A549 (cell line): ENCODE results near the gene ACBD4. TPM values are rescaled to one million over a fixed set of nuclear protein-coding genes. Genes with fewer than 3 reads are reported as not detected.

Experiments used
- ATAC-seq, 2 experiments: fragments of 200-7000 bp in 1 of 2; fragments of >200 bp in 1 of 2; cut with Nextera tagmentation in 1 of 2; cut with Tn5 transposase in 1 of 2; 3 replicates each; pipeline versions ENCODE4 v1.8.0 to v1.9.1; 2018 to 2020; ENCODE audit warnings: mild to moderate bottlenecking in 1 of 2, moderate library complexity in 1 of 2
- CTCF ChIA-PET: fragments of 300-600 bp; sonication (Branson Sonifier 250); formaldehyde crosslinking; extraction: SDS; loops from one replicate; lab custom pipeline; 2021; ENCODE audit warnings: antibody characterized with exemption, inconsistent platforms; lab: Yijun Ruan, JAX
- POLR2A ChIA-PET: fragments of 350-600 bp; formaldehyde crosslinking; extraction: SDS; loops from one replicate; lab custom pipeline; 2021; ENCODE audit warnings: antibody characterized with exemption, inconsistent platforms; lab: Yijun Ruan, JAX
- DNase-seq, 2 experiments: peaks; one replicate each; pipeline versions ENCODE4 v3.0.0 to v3.0.0-alpha.2; 2011 to 2016; ENCODE audit warnings: low read depth in 1 of 2, low spot score in 1 of 2
- FAIRE-seq: peaks from 2 replicates; lab custom pipeline; 2011; peaks lifted over from hg19 to GRCh38; lab: Jason Lieb, UNC
- H3K27ac ChIP-seq, 2 experiments: fragments of >200 bp; sonication (Bioruptor Twin); formaldehyde crosslinking; 3 replicates each; pipeline ENCODE4 v1.5.1; 2016 to 2017
- H3K4me1 ChIP-seq: fragments of >200 bp; sonication (Bioruptor Twin); formaldehyde crosslinking; 3 replicates; pipeline ENCODE4 v1.6.1; 2016
- H3K4me2 ChIP-seq: fragments of >200 bp; sonication (Bioruptor Twin); formaldehyde crosslinking; 3 replicates; pipeline ENCODE4 v1.6.1; 2016
- H3K4me3 ChIP-seq: fragments of >200 bp; sonication (Bioruptor Twin); formaldehyde crosslinking; 3 replicates; pipeline ENCODE4 v1.5.1; 2016
- H3K9me3 ChIP-seq: fragments of >200 bp; sonication (Bioruptor Twin); formaldehyde crosslinking; 3 replicates; pipeline ENCODE4 v1.6.1; 2016
- BHLHE40 ChIP-seq: IDR thresholded peaks from 2 replicates; pipeline ENCODE4 v1.6.1; 2012; ENCODE audit warnings: low read depth, low read length, inconsistent platforms
- CBX2 ChIP-seq: fragments of 200-600 bp; sonication (generic); IDR thresholded peaks from 2 replicates; pipeline ENCODE4 v1.6.1; 2016; ENCODE audit warnings: low read depth, mild to moderate bottlenecking, borderline replicate concordance
- CBX8 ChIP-seq: fragments of 200-600 bp; sonication (generic); IDR thresholded peaks from 2 replicates; pipeline ENCODE4 v1.6.1; 2016
- CEBPB ChIP-seq, 2 experiments: fragments of >200 bp in 1 of 2; sonication (Bioruptor Twin) in 1 of 2; formaldehyde crosslinking in 1 of 2; IDR thresholded peaks; 2 replicates each; pipeline ENCODE4 v1.6.1; 2012 to 2016
- CHD2 ChIP-seq: fragments of 150-350 bp; IDR thresholded peaks from 2 replicates; pipeline ENCODE4 v1.6.1; 2014; ENCODE audit warnings: low read length; ENCODE audit not compliant: partially characterized antibody
- CHD4 ChIP-seq: fragments of 200-600 bp; sonication (generic); IDR thresholded peaks from 2 replicates; pipeline ENCODE4 v1.6.1; 2016; ENCODE audit warnings: antibody characterized with exemption, mild to moderate bottlenecking, borderline replicate concordance
- EHF ChIP-seq: fragments of 250-450 bp; sonication (Bioruptor Pico); IDR thresholded peaks from 2 replicates; pipeline ENCODE4 v1.5.0; 2020; ENCODE audit warnings: mild to moderate bottlenecking
- FOSL2 ChIP-seq, 2 experiments: fragments of 450-650 bp in 1 of 2; fragments of >200 bp in 1 of 2; sonication (Bioruptor Twin) in 1 of 2; formaldehyde crosslinking; IDR thresholded peaks; 2 replicates each; pipeline versions ENCODE4 v1.5.0 to v1.6.1; 2016 to 2020; ENCODE audit warnings: mild to moderate bottlenecking in 1 of 2, moderate library complexity in 1 of 2
- HOXB13 ChIP-seq: fragments of 250-450 bp; sonication (Bioruptor Pico); IDR thresholded peaks from 2 replicates; pipeline ENCODE4 v1.5.0; 2020; ENCODE audit warnings: low read depth, mild to moderate bottlenecking, moderate library complexity
- KDM5A ChIP-seq: fragments of 200-600 bp; sonication (generic); IDR thresholded peaks from 2 replicates; pipeline ENCODE4 v1.6.1; 2016; ENCODE audit warnings: antibody characterized with exemption, mild to moderate bottlenecking
- MYC ChIP-seq: IDR thresholded peaks from 2 replicates; pipeline ENCODE4 v1.6.1; 2012; ENCODE audit warnings: mild to moderate bottlenecking, inconsistent platforms, low read length, improper control_type of control experiment, borderline replicate concordance
- NR3C1 ChIP-seq: fragments of >200 bp; sonication (Bioruptor Twin); formaldehyde crosslinking; IDR thresholded peaks from 3 replicates; pipeline ENCODE4 v1.6.1; 2017
- RARB ChIP-seq: fragments of 250-450 bp; sonication (Bioruptor Pico); IDR thresholded peaks from 2 replicates; pipeline ENCODE4 v1.8.0; 2021; ENCODE audit warnings: mild to moderate bottlenecking, moderate library complexity
- RFX5 ChIP-seq: fragments of 450-650 bp; IDR thresholded peaks from 2 replicates; pipeline ENCODE4 v1.7.1; 2014; ENCODE audit warnings: antibody characterized with exemption, mild to moderate bottlenecking, moderate library complexity
- SMC3 ChIP-seq: fragments of >200 bp; sonication (Bioruptor Twin); formaldehyde crosslinking; IDR thresholded peaks from 3 replicates; pipeline ENCODE4 v1.6.1; 2018; ENCODE audit warnings: inconsistent platforms
- TP53 ChIP-seq: fragments of 250-450 bp; sonication (Bioruptor Pico); IDR thresholded peaks from 2 replicates; pipeline ENCODE4 v1.5.0; 2021; ENCODE audit warnings: mild to moderate bottlenecking, moderate library complexity
- ZC3H11A ChIP-seq: fragments of 450-650 bp; IDR thresholded peaks from 2 replicates; pipeline ENCODE4 v1.6.1; 2014; ENCODE audit warnings: antibody characterized with exemption, mild to moderate bottlenecking
- ZFP36 ChIP-seq: fragments of 450-650 bp; IDR thresholded peaks from 2 replicates; pipeline ENCODE4 v1.6.1; 2014; ENCODE audit warnings: borderline replicate concordance; ENCODE audit not compliant: partially characterized antibody
- WGBS: methylation state at CpG from one replicate; pipeline ENCODE4 v1.1.6; 2017; ENCODE audit errors: missing lambda C conversion rate; 5-methylcytosine and 5-hydroxymethylcytosine counted together
- polyA plus RNA-seq, 4 experiments: library from polyadenylated mRNA; depleted of rRNA in 3 of 4; stranded (reverse); fragments of >200 nt; fragmentation: RNase III in 1 of 4; extraction: RNeasy Plus Mini Kit Qiagen cat#74134 plus additional on column Dnase treatment in 1 of 4; gene quantifications; 2 replicates in 3 of 4; 3 replicates in 1 of 4; pipeline ENCODE4 v1.2.3, GENCODE V29; 2011 to 2017
- TF ChIP-seq, protein P1 (sequence below): fragments of >200 bp; sonication (Bioruptor Twin); formaldehyde crosslinking; IDR thresholded peaks from 3 replicates; pipeline ENCODE4 v1.6.1; 2016
- TF ChIP-seq, protein P2 (sequence below): IDR thresholded peaks from 2 replicates; pipeline ENCODE4 v1.6.1; 2012

The ACBD4 gene
- polyA plus RNA-seq, 2 of the 4 experiments (the other 2 are of a cell fraction) = 11.4 to 13.7 TPM

DNA sequence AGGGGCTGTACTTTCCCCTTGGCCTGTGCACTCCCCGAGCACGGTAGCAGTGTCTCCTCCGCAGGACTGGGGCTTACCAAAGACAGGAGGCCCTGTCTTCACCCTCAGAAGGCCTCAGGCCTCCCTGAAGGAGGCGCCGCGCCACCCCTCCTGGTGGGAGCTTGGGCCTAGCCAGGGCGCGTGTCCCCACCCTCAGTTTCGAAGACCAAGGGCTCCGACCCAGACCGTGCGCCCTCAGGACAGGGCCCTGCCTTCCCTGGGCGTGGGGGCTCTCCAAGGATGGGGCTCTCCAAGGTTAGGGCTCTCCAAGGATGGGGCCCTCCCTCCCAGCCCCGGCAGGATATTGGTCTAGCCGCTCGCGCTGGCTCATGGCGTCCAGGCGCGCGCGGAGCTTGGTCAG, 14.9 kb upstream of the ACBD4 start:
- ATAC-seq (no peak), FAIRE-seq (no peak), DNase-seq (no peak)
- no peak overlapping the region for H3K4me3 ChIP-seq
- TF ChIP-seq CBX8 = no peak
- no peak for TF ChIP-seq MYC
- TF ChIP-seq CBX2 = no peak
- TF ChIP-seq KDM5A = no peak
- TF ChIP-seq, protein P1, sequence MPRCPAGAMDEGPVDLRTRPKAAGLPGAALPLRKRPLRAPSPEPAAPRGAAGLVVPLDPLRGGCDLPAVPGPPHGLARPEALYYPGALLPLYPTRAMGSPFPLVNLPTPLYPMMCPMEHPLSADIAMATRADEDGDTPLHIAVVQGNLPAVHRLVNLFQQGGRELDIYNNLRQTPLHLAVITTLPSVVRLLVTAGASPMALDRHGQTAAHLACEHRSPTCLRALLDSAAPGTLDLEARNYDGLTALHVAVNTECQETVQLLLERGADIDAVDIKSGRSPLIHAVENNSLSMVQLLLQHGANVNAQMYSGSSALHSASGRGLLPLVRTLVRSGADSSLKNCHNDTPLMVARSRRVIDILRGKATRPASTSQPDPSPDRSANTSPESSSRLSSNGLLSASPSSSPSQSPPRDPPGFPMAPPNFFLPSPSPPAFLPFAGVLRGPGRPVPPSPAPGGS = no peak
- TF ChIP-seq CHD4 = no peak
- no peak for TF ChIP-seq TP53 (CRISPR knock-in tag)
- TF ChIP-seq ZFP36 = no peak
- no peak for TF ChIP-seq RARB (CRISPR knock-in tag)
- TF ChIP-seq, protein P2, sequence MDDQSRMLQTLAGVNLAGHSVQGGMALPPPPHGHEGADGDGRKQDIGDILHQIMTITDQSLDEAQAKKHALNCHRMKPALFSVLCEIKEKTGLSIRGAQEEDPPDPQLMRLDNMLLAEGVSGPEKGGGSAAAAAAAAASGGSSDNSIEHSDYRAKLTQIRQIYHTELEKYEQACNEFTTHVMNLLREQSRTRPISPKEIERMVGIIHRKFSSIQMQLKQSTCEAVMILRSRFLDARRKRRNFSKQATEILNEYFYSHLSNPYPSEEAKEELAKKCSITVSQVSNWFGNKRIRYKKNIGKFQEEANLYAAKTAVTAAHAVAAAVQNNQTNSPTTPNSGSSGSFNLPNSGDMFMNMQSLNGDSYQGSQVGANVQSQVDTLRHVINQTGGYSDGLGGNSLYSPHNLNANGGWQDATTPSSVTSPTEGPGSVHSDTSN = no peak
- TF ChIP-seq CEBPB (IDR thresholded peaks at IDR 0.05) = no peak
- TF ChIP-seq SMC3 = no peak
- peaks cover 48% of the 10 kb centered on the region for H3K4me1 ChIP-seq
- 95% methylated on average over 10 of the region's 22 CpGs for WGBS
- H3K4me2 ChIP-seq = no peak overlapping the region
- H3K27ac ChIP-seq = peak overlapping the region in 1 of 2 experiments; percentile 95; a peak in 3 of 6 replicates
- CTCF ChIA-PET = interaction anchor here (0.5 to 12.0 kb wide), 8 partner anchors 11 to 219 kb away, joined by 3 to 288 read pairs (median 26); partner anchors contain the start of genes ACBD4 and PLCD3
- POLR2A ChIA-PET = no interaction called here
- H3K9me3 ChIP-seq = no peaks in the 10 kb centered on the region

DNA sequence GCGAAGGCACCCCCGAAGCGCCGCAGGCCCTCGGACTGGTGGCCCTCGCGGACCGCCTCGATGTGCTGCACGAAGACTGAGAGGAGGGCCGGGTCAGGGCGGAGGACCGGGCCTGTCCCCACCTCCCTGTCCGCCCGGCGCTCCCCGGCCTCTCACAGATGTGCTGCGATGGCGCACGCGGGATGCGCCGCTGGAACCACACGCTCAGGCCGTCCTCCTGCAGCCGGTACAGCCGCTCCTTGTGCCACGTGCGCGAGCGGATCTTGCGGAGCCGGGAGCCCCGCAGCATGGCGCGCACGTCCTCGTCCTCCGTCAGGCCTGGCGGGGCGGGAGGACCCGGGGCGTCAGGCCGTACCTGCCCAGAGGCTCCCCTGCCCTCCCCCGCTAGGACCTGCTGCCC, 14.4 kb upstream of the ACBD4 start:
- peak overlapping the region; percentile 95 to 98; a peak in 5 of 6 replicates for H3K27ac ChIP-seq
- FAIRE-seq (no peak), ATAC-seq (no peak)
- 97% methylated on average over 45 of the region's 45 CpGs for WGBS
- TF ChIP-seq FOSL2 (IDR thresholded peaks at IDR 0.05) (no peak), FOSL2 (CRISPR knock-in tag; IDR thresholded peaks at IDR 0.05) (no peak), CHD2 (no peak), CHD4 (no peak), EHF (no peak), ZC3H11A (no peak), HOXB13 (no peak), BHLHE40 (no peak), NR3C1 (no peak), ZFP36 (no peak), SMC3 (no peak)
- TF ChIP-seq, all 56 proteins: peak for 0
- Histone ChIP-seq H3K9me3 (no peaks in the 10 kb centered on the region), H3K4me3 (no peak overlapping the region), H3K4me1 (peaks cover 48% of the 10 kb centered on the region), H3K4me2 (no peak overlapping the region)
- DNase-seq = no peak
- POLR2A ChIA-PET = interaction anchor here (0.7 kb wide), 1 partner anchor 33 kb away, joined by 3 read pairs; no protein-coding TSS in a partner anchor
- CTCF ChIA-PET = interaction anchor here (0.5 to 12.0 kb wide), 9 partner anchors 10 to 219 kb away, joined by 3 to 288 read pairs (median 8); partner anchors contain the start of genes ACBD4 and PLCD3

DNA sequence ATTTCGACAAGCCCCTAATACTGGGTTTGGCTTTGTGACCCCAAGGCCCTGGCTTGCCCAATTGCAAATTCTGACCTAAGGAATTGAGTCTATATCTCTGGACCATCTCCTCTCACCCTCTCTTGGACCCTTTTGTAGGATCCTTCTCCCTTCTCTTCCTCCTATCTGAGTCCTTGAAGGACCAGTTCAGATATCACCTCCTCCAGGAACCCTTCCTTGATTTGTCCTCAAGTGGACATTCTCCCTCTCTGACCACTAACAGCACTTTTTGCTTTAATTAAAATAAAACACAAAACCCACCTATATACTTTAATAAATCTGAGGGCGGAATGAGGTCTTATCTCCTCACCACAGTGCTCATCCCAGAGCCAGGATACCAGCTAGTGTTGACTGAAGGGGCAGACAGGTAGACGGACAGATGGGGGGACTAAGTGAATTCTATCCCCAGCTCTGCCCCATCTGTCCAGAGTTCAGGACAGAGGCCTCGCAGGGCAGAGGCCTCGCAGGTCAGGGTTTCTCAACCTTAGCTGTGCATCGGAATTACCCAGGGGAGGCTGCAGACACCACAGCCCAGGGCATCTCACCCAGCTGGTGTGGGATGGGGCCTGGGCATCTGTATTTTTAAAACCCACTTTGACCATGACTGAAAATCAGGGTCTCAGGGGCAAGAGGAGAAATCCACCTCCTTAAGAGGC, 12.3 kb upstream of the ACBD4 start:
- H3K4me3 ChIP-seq = 0 out of 3 replicates have a peak overlapping the region, but pooled peaks have one; percentile 10
- ATAC-seq (no peak), DNase-seq (no peak), FAIRE-seq (no peak)
- H3K9me3 ChIP-seq = no peaks in the 10 kb centered on the region
- H3K4me1 ChIP-seq = peaks cover 65% of the 10 kb centered on the region
- H3K4me2 ChIP-seq = peak overlapping the region; percentile 86
- POLR2A ChIA-PET = interaction anchor here (1.3 kb wide), 2 partner anchors 12 to 25 kb away, joined by 3 to 5 read pairs; partner anchors contain the start of genes ACBD4 and HEXIM1
- H3K27ac ChIP-seq = peak overlapping the region; percentile 95 to 98
- WGBS = 47% methylated on average over 6 of the region's 6 CpGs
- CTCF ChIA-PET = interaction anchor here (0.7 to 20.1 kb wide), 8 partner anchors 8 to 203 kb away, joined by 3 to 742 read pairs (median 9); partner anchors contain the start of genes ACBD4, HEXIM1, HEXIM2 and PLCD3
- TF ChIP-seq RFX5 (no peak), ZFP36 (peak; percentile 95)
